ENCODE measurements around the gene NLRP11. TPM values are rescaled to one million over a fixed set of nuclear protein-coding genes. Genes with fewer than 3 reads are reported as not detected.

The NLRP11 gene
- total and polyA plus RNA-seq, 3 donors from 2014 or later = 2.3 to 4.3 (median 3.9) TPM

DNA sequence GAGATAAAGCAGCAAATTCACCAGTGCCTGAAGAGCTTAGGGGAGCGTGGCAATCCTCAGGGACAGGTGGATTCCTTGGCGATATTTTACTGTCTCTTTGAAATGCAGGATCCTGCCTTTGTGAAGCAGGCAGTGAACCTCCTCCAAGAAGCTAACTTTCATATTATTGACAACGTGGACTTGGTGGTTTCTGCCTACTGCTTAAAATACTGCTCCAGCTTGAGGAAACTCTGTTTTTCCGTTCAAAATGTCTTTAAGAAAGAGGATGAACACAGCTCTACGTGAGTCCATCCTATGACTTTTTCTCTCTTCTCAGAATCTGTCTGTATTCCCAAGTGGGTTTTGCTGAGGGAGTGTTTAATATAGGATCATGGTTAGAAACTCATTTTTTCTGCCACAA lies 27.2 kb upstream of the NLRP11 start:
- intact Hi-C loops (cut with DNase I; ENCODE audit: low total_unique reads) = no loop called here
- DNase-seq = no peak
- Histone ChIP-seq H3K4me1 (no peaks in the 10 kb centered on the region), H3K36me3 (ENCODE audit: low read depth, missing control alignments) (no peaks in the 10 kb centered on the region), H3K27ac (no peak overlapping the region), H3K9me3 (no peaks in the 10 kb centered on the region), H3K4me3 (no peak overlapping the region), H3K27me3 (no peaks in the 10 kb centered on the region)
- no peak for TF ChIP-seq POLR2A (IDR thresholded peaks at IDR 0.05)
- TF ChIP-seq, protein P1, sequence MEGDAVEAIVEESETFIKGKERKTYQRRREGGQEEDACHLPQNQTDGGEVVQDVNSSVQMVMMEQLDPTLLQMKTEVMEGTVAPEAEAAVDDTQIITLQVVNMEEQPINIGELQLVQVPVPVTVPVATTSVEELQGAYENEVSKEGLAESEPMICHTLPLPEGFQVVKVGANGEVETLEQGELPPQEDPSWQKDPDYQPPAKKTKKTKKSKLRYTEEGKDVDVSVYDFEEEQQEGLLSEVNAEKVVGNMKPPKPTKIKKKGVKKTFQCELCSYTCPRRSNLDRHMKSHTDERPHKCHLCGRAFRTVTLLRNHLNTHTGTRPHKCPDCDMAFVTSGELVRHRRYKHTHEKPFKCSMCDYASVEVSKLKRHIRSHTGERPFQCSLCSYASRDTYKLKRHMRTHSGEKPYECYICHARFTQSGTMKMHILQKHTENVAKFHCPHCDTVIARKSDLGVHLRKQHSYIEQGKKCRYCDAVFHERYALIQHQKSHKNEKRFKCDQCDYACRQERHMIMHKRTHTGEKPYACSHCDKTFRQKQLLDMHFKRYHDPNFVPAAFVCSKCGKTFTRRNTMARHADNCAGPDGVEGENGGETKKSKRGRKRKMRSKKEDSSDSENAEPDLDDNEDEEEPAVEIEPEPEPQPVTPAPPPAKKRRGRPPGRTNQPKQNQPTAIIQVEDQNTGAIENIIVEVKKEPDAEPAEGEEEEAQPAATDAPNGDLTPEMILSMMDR (IDR thresholded peaks at IDR 0.05) = no peak
- 76 to 81% methylated on average over 5 of the region's 5 CpGs for WGBS, 2 donors

DNA sequence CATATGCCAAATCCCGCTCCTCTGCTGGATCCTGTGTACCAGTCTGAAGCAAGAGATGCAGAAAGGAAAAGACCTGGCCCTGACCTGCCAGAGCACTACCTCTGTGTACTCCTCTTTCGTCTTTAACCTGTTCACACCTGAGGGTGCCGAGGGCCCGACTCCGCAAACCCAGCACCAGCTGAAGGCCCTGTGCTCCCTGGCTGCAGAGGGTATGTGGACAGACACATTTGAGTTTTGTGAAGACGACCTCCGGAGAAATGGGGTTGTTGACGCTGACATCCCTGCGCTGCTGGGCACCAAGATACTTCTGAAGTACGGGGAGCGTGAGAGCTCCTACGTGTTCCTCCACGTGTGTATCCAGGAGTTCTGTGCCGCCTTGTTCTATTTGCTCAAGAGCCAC lies 26.6 kb upstream of the NLRP11 start:
- 89 to 90% methylated on average over 8 to 14 of the region's 14 CpGs for WGBS, 2 donors
- no peaks in the 10 kb centered on the region for H3K36me3 ChIP-seq (ENCODE audit: low read depth, missing control alignments)
- no peak for TF ChIP-seq POLR2A (IDR thresholded peaks at IDR 0.05)
- H3K9me3 ChIP-seq = no peaks in the 10 kb centered on the region
- H3K4me1 ChIP-seq = no peaks in the 10 kb centered on the region
- no peak overlapping the region for H3K4me3 ChIP-seq
- no peaks in the 10 kb centered on the region for H3K27me3 ChIP-seq
- intact Hi-C loops (cut with DNase I; ENCODE audit: low total_unique reads) = no loop called here
- H3K27ac ChIP-seq = no peak overlapping the region
- no peak for DNase-seq

DNA sequence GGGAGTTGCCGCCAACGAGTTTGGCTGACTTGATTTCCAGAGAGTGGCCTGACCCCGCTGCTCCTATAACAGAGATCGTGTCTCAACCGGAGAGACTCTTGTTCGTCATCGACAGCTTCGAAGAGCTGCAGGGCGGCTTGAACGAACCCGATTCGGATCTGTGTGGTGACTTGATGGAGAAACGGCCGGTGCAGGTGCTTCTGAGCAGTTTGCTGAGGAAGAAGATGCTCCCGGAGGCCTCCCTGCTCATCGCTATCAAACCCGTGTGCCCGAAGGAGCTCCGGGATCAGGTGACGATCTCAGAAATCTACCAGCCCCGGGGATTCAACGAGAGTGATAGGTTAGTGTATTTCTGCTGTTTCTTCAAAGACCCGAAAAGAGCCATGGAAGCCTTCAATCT lies 26.2 kb upstream of the NLRP11 start:
- H3K36me3 ChIP-seq (ENCODE audit: low read depth, missing control alignments) = no peaks in the 10 kb centered on the region
- no peaks in the 10 kb centered on the region for H3K27me3 ChIP-seq
- no peaks in the 10 kb centered on the region for H3K4me1 ChIP-seq
- no peaks in the 10 kb centered on the region for H3K9me3 ChIP-seq
- intact Hi-C loops (cut with DNase I; ENCODE audit: low total_unique reads) = no loop called here
- TF ChIP-seq, protein P1 (IDR thresholded peaks at IDR 0.05) = no peak
- TF ChIP-seq POLR2A (IDR thresholded peaks at IDR 0.05) = no peak
- no peak for DNase-seq
- H3K4me3 ChIP-seq = no peak overlapping the region
- 91 to 94% methylated on average over 20 to 23 of the region's 23 CpGs for WGBS, 2 donors
- H3K27ac ChIP-seq = no peak overlapping the region

DNA sequence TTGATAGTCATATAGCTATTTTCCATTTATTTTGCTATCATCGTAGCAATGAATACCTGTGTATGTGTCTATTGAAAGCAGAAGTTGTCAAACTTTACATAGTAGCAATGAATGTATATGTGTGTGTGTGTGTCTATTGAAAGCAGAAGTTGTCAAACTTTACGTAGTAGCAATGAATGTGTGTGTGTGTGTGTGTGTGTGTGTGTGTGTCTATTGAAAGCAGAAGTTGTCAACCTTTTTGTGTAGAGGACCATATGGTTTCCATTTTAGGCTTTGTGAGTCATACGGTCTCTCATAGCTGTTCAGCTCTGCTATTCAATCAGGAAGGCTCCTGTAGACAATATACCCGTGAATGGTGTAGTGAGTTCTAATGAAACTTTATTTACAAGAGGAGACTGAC lies 25.4 kb upstream of the NLRP11 start:
- no peak for TF ChIP-seq POLR2A (IDR thresholded peaks at IDR 0.05)
- TF ChIP-seq, protein P1 (IDR thresholded peaks at IDR 0.05) = no peak
- Histone ChIP-seq H3K9me3 (no peaks in the 10 kb centered on the region), H3K4me3 (no peak overlapping the region), H3K36me3 (ENCODE audit: low read depth, missing control alignments) (no peaks in the 10 kb centered on the region), H3K27ac (no peak overlapping the region), H3K4me1 (no peaks in the 10 kb centered on the region), H3K27me3 (no peaks in the 10 kb centered on the region)
- intact Hi-C loops (cut with DNase I; ENCODE audit: low total_unique reads) = no loop called here
- no peak for DNase-seq
- WGBS, 2 donors = 69 to 75% methylated on average over 4 of the region's 4 CpGs

DNA sequence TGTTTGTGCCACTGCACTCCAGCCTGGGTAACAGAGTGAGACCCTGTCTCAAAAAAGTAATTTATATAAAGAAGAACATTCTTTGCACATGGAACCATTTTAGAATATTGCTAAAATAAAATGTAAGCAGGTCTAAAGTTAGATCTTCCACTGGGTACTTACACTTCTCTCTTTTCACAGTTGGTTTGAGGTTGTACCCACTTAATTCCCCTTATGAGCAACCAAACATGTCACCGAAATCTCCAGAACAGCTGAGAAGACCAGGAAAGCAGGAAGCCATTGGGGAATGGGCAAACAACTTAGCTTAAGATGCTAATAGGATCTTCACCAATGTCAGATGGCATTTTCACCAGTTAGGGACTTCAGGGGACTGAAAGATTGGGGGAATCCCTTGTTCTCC lies 23.4 kb upstream of the NLRP11 start:
- 59 to 81% methylated on average over 1 of the region's 1 CpG for WGBS, 2 donors
- intact Hi-C loops (cut with DNase I; ENCODE audit: low total_unique reads) = no loop called here
- TF ChIP-seq, protein P1 (IDR thresholded peaks at IDR 0.05) = no peak
- TF ChIP-seq POLR2A (IDR thresholded peaks at IDR 0.05) = no peak
- H3K27me3 ChIP-seq = no peaks in the 10 kb centered on the region
- no peak overlapping the region for H3K27ac ChIP-seq
- H3K4me3 ChIP-seq = no peak overlapping the region
- no peaks in the 10 kb centered on the region for H3K4me1 ChIP-seq
- H3K9me3 ChIP-seq = no peaks in the 10 kb centered on the region
- H3K36me3 ChIP-seq (ENCODE audit: low read depth, missing control alignments) = no peaks in the 10 kb centered on the region
- DNase-seq = no peak

Data from testis (tissue), 3 donors.